Body of pancreas (tissue), 4 donors: ENCODE results near the gene MTA1.

Experiments
- POLR2A ChIP-seq, 3 donors: fragments of 450-650 bp; IDR thresholded peaks; one replicate each; pipeline ENCODE4 v1.6.1; 2016; ENCODE audit warnings: antibody characterized with exemption in 3 of 3, mild to moderate bottlenecking in 2 of 3
- TF ChIP-seq, protein P1 (sequence below), 7 experiments: fragments of 450-650 bp in 4 of 7; fragments of 200-600 bp in 3 of 7; sonication (generic) in 3 of 7; IDR thresholded peaks; one replicate each; pipeline ENCODE4 v1.5.1; 2016 to 2019; ENCODE audit warnings: antibody characterized with exemption in 7 of 7

DNA sequence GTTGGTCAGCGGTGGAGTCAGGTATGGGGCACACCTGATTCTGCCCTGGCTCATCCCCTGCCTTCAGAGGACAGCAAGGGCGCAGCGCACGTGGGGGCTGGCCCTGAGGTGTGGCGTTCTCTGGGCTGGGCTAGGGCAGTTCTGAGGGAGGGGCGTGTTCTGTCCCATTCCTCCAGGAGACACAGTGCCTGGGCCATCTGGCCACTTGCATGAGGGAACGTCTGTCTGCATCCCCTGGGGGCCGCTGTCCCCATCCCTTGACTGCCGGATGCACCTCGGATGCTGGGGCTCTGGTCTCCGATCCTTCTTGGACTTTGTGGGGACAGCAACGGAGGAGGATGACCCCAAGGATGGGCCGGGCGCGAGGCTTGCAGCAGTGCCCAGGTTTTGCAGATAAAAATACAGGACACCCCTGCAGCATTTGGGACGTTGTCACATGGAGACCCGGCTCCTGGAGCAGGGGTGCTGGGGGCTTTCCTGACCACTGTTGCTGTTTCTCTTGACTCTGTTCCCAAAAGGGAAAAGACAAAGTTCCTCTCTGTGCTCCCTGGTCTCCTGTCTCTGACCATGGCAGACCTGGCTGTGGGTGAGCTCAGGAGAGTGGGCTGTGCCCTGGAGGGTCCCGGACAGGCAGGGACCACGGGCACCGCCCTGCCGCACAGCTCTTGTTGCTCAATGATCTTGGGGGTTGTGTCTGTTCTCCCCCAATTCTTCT is 6.9 kb downstream of the MTA1 start:
- TF ChIP-seq, protein P1, sequence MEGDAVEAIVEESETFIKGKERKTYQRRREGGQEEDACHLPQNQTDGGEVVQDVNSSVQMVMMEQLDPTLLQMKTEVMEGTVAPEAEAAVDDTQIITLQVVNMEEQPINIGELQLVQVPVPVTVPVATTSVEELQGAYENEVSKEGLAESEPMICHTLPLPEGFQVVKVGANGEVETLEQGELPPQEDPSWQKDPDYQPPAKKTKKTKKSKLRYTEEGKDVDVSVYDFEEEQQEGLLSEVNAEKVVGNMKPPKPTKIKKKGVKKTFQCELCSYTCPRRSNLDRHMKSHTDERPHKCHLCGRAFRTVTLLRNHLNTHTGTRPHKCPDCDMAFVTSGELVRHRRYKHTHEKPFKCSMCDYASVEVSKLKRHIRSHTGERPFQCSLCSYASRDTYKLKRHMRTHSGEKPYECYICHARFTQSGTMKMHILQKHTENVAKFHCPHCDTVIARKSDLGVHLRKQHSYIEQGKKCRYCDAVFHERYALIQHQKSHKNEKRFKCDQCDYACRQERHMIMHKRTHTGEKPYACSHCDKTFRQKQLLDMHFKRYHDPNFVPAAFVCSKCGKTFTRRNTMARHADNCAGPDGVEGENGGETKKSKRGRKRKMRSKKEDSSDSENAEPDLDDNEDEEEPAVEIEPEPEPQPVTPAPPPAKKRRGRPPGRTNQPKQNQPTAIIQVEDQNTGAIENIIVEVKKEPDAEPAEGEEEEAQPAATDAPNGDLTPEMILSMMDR (IDR thresholded peaks at IDR 0.05) = no peak
- no peak for TF ChIP-seq POLR2A (IDR thresholded peaks at IDR 0.05)
